Hematopoietic multipotent progenitor cell treated with erythropoietin and hydrocortisone succinate and interleukin-3 and kit ligand, for 6 days (in vitro differentiated cells): ENCODE results near the gene HOXC13.

Experiments used
- DNase-seq: peaks from one replicate; pipeline ENCODE4 v3.0.0-alpha.2; 2015

HOXC13 gene

GRCh38 chr12:53995378-53996239, 57.0 kb downstream of the HOXC13 start:
- no peak for DNase-seq
